Gastrocnemius medialis (tissue), 4 donors: ENCODE data around the gene ZNF91.

Experiments used
- CTCF ChIP-seq, 5 experiments: fragments of 450-650 bp in 3 of 5; fragments of 200-600 bp in 2 of 5; sonication (generic) in 2 of 5; IDR thresholded peaks in 4 of 5; conservative IDR thresholded peaks in 1 of 5; 1 replicate in 4 of 5; 2 replicates in 1 of 5; pipeline ENCODE4 v1.5.1; 2016 to 2019; ENCODE audit warnings: antibody characterized with exemption in 5 of 5, mild to moderate bottlenecking in 3 of 5, moderate library complexity in 3 of 5
- POLR2A ChIP-seq, 2 donors: fragments of 450-650 bp; IDR thresholded peaks; one replicate each; pipeline ENCODE4 v1.6.1; 2017; ENCODE audit warnings: antibody characterized with exemption in 2 of 2, mild to moderate bottlenecking in 2 of 2, moderate library complexity in 2 of 2

- no peak for TF ChIP-seq CTCF (IDR thresholded peaks at IDR 0.05 in 4 of 5, conservative IDR thresholded peaks at IDR 0.05 in 1 of 5)
- TF ChIP-seq POLR2A (IDR thresholded peaks at IDR 0.05): no peak
These were observed 10.4 kb downstream of the ZNF91 start for GRCh38 chr19:23384858-23385257.
